ENCODE data around the gene ZNF438.

- TF ChIP-seq ISL1 (CRISPR knock-in tag; IDR thresholded peaks at IDR 0.05) (no peak), PPARA (CRISPR knock-in tag; IDR thresholded peaks at IDR 0.05; ENCODE audit: borderline replicate concordance) (no peak), CREB5 (CRISPR knock-in tag; IDR thresholded peaks at IDR 0.05; ENCODE audit: low read depth) (no peak), ESRRG (CRISPR knock-in tag; IDR thresholded peaks at IDR 0.05) (no peak), POU6F1 (CRISPR knock-in tag; IDR thresholded peaks at IDR 0.05; ENCODE audit: borderline replicate concordance, low read depth) (no peak), CSDC2 (CRISPR knock-in tag; IDR thresholded peaks at IDR 0.05) (no peak), OSR1 (CRISPR knock-in tag; IDR thresholded peaks at IDR 0.05) (no peak), PATZ1 (CRISPR knock-in tag; IDR thresholded peaks at IDR 0.05; ENCODE audit: borderline replicate concordance) (no peak), RARB (CRISPR knock-in tag; IDR thresholded peaks at IDR 0.05) (no peak), TOX (CRISPR knock-in tag; IDR thresholded peaks at IDR 0.05; ENCODE audit: borderline replicate concordance) (no peak)
Observed at GRCh38 chr10:30943451-30943850, 88.2 kb downstream of the ZNF438 start.

Data from SK-N-SH treated with all-trans-retinoic acid at 6 μM for 48 hours (cell line).